ENCODE results near the gene REV1. TPM values are rescaled to one million over a fixed set of nuclear protein-coding genes. Genes with fewer than 3 reads are reported as not detected.

Gene REV1
- total RNA-seq, 1 donor from 2014 or later = 42.8 TPM

GRCh38 chr2:99448556-99448955 lies 41.3 kb downstream of the REV1 start:
- no peaks in the 10 kb centered on the region for H3K9me3 ChIP-seq (replicated peaks)
- no peak overlapping the region for H3K4me3 ChIP-seq
- TF ChIP-seq, protein P1, sequence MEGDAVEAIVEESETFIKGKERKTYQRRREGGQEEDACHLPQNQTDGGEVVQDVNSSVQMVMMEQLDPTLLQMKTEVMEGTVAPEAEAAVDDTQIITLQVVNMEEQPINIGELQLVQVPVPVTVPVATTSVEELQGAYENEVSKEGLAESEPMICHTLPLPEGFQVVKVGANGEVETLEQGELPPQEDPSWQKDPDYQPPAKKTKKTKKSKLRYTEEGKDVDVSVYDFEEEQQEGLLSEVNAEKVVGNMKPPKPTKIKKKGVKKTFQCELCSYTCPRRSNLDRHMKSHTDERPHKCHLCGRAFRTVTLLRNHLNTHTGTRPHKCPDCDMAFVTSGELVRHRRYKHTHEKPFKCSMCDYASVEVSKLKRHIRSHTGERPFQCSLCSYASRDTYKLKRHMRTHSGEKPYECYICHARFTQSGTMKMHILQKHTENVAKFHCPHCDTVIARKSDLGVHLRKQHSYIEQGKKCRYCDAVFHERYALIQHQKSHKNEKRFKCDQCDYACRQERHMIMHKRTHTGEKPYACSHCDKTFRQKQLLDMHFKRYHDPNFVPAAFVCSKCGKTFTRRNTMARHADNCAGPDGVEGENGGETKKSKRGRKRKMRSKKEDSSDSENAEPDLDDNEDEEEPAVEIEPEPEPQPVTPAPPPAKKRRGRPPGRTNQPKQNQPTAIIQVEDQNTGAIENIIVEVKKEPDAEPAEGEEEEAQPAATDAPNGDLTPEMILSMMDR (IDR thresholded peaks at IDR 0.05; ENCODE audit: borderline replicate concordance) = no peak
- peaks cover 33% of the 10 kb centered on the region for H3K36me3 ChIP-seq
- H3K4me1 ChIP-seq = peaks cover 57% of the 10 kb centered on the region
- DNase-seq = no peak
- no peak overlapping the region for H3K27ac ChIP-seq (replicated peaks)
- H3K27me3 ChIP-seq (ENCODE audit: low read depth) = no peaks in the 10 kb centered on the region
- intact Hi-C loops (cut with micrococcal nuclease) = no loop called here

- intact Hi-C loops (cut with micrococcal nuclease) = no loop called here
- H3K9me3 ChIP-seq (replicated peaks) = no peaks in the 10 kb centered on the region
- DNase-seq = no peak
- H3K4me3 ChIP-seq = no peak overlapping the region
- no peaks in the 10 kb centered on the region for H3K27me3 ChIP-seq (ENCODE audit: low read depth)
- H3K27ac ChIP-seq (replicated peaks) = no peak overlapping the region
- peaks cover 30% of the 10 kb centered on the region for H3K4me1 ChIP-seq
- H3K36me3 ChIP-seq = peaks cover 42% of the 10 kb centered on the region
- TF ChIP-seq, protein P1 (IDR thresholded peaks at IDR 0.05; ENCODE audit: borderline replicate concordance) = no peak
Measured at GRCh38 chr2:99445065-99445464, 44.8 kb downstream of the REV1 start.

DNA sequence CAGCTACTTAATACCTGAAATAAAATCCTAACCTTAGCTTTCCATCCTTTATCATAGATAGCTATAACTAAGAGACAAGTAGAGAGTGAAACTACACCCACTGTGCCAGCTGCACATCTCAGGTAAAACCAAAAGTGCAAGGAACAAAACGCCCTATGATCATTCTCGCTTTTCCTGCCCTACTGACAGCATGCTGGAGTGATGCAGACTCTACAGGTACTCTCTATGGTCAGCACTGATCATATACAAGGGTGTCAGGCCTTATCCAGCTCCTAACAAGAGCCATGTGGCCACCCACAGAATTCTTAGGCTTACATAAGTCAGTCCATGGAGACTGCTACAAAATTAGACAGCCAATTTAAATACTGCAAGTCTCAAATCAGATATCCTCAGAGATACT lies 45.6 kb downstream of the REV1 start:
- intact Hi-C loops (cut with micrococcal nuclease) = no loop called here
- Histone ChIP-seq H3K27ac (replicated peaks) (peak overlapping the region; percentile 11), H3K27me3 (ENCODE audit: low read depth) (no peaks in the 10 kb centered on the region), H3K4me1 (peaks cover 22% of the 10 kb centered on the region), H3K4me3 (no peak overlapping the region), H3K9me3 (replicated peaks) (no peaks in the 10 kb centered on the region), H3K36me3 (peaks cover 44% of the 10 kb centered on the region)
- DNase-seq = no peak
- TF ChIP-seq, protein P1 (IDR thresholded peaks at IDR 0.05; ENCODE audit: borderline replicate concordance) = no peak

DNA sequence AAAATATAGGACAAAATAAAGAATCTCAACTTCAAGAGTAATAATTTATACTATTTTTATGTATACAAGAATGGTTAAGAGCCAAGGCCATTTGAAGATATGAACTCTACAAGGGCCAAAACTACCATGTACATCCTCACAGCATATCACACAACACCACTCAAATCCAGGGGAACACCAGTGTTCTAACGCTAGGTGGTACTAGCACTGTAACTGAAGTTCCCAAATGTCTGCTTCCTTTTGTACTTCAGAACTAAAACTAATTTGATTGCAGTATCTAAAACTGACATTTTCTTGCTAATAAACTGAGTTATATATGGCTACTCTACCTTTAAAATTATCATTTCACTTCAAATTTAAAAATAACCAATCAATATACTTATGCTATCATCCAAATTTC lies 47.0 kb downstream of the REV1 start:
- Histone ChIP-seq H3K27ac (replicated peaks) (no peak overlapping the region), H3K4me1 (peaks cover 12% of the 10 kb centered on the region), H3K36me3 (peaks cover 44% of the 10 kb centered on the region), H3K9me3 (replicated peaks) (no peaks in the 10 kb centered on the region), H3K4me3 (no peak overlapping the region), H3K27me3 (ENCODE audit: low read depth) (no peaks in the 10 kb centered on the region)
- no peak for DNase-seq
- intact Hi-C loops (cut with micrococcal nuclease) = no loop called here
- TF ChIP-seq, protein P1 (IDR thresholded peaks at IDR 0.05; ENCODE audit: borderline replicate concordance) = peak; percentile 61

- Histone ChIP-seq H3K27me3 (ENCODE audit: low read depth) (no peaks in the 10 kb centered on the region), H3K27ac (replicated peaks) (no peak overlapping the region), H3K4me1 (peaks cover 9% of the 10 kb centered on the region), H3K9me3 (replicated peaks) (no peaks in the 10 kb centered on the region), H3K4me3 (no peak overlapping the region), H3K36me3 (peaks cover 46% of the 10 kb centered on the region)
- TF ChIP-seq, protein P1 (IDR thresholded peaks at IDR 0.05; ENCODE audit: borderline replicate concordance) = no peak
- DNase-seq = no peak
- intact Hi-C loops (cut with micrococcal nuclease) = no loop called here
Measured at GRCh38 chr2:99439971-99440505, 49.8 kb downstream of the REV1 start.

Measured in left ventricle myocardium inferior (tissue), 1 donor.